H1 (cell line): Measurements from ENCODE around the gene HDAC9. TPM values are rescaled to one million over a fixed set of nuclear protein-coding genes. Genes with fewer than 3 reads are reported as not detected.

ENCODE experiments used
- CTCF ChIA-PET: fragments of 300-600 bp; sonication (Branson Sonifier 250); formaldehyde crosslinking; loops from one replicate; lab custom pipeline; 2021; ENCODE audit not compliant: partially characterized antibody; lab: Charles Lee
- POLR2A ChIA-PET: fragments of 300-600 bp; sonication (Branson Sonifier 250); formaldehyde crosslinking; loops from one replicate; lab custom pipeline; 2021; ENCODE audit warnings: inconsistent platforms; ENCODE audit not compliant: partially characterized antibody; lab: Charles Lee
- DNase-seq, 2 experiments: peaks; one replicate each; pipeline versions ENCODE4 v3.0.0 to v3.0.0-alpha.2; 2010 to 2022; ENCODE audit warnings: low spot score in 2 of 2, low read depth in 1 of 2, mixed read lengths in 1 of 2
- FAIRE-seq: peaks from 2 replicates; lab custom pipeline; 2011; peaks lifted over from hg19 to GRCh38; lab: Jason Lieb, UNC
- H2AFZ ChIP-seq: 2 replicates; pipeline ENCODE4 v1.8.1; 2012; ENCODE audit warnings: low read length, inconsistent platforms
- H2AK5ac ChIP-seq: 2 replicates; pipeline ENCODE4 v1.6.1; 2013; ENCODE audit warnings: low read depth, low read length
- H2BK120ac ChIP-seq: replicated peaks from 2 replicates; pipeline ENCODE3; 2013; ENCODE audit warnings: low read depth, low read length, inconsistent platforms
- H2BK12ac ChIP-seq: 2 replicates; pipeline ENCODE4 v1.6.1; 2013; ENCODE audit warnings: low read depth, low read length
- H2BK15ac ChIP-seq: 2 replicates; pipeline ENCODE4 v1.6.1; 2013; ENCODE audit warnings: low read length
- H2BK20ac ChIP-seq: 2 replicates; pipeline ENCODE4 v1.6.1; 2013; ENCODE audit warnings: low read length
- H2BK5ac ChIP-seq: 2 replicates; pipeline ENCODE4 v1.6.1; 2013; ENCODE audit warnings: low read depth, low read length
- H3K14ac ChIP-seq: 2 replicates; pipeline ENCODE4 v1.6.1; 2013; ENCODE audit warnings: inconsistent platforms; ENCODE audit not compliant: insufficient read length
- H3K18ac ChIP-seq: 2 replicates; pipeline ENCODE4 v1.6.1; 2013; ENCODE audit warnings: low read length; ENCODE audit errors: extremely low read depth
- H3K23ac ChIP-seq: 2 replicates; pipeline ENCODE4 v1.6.1; 2013; ENCODE audit warnings: inconsistent platforms; ENCODE audit not compliant: insufficient read length
- H3K23me2 ChIP-seq: 2 replicates; pipeline ENCODE4 v1.6.1; 2013; ENCODE audit warnings: low read depth, low read length
- H3K27ac ChIP-seq: 2 replicates; pipeline ENCODE4 v1.6.1; 2011; ENCODE audit warnings: low read depth, low read length, inconsistent platforms
- H3K27me3 ChIP-seq, 4 experiments: replicated peaks in 1 of 4; 1 replicate in 1 of 4; 2 replicates in 3 of 4; pipeline versions ENCODE4 v1.6.1 to v1.8.1; 2011 to 2013; ENCODE audit warnings: low read length in 3 of 4, mild to moderate bottlenecking in 3 of 4, inconsistent platforms in 2 of 4, mixed read lengths in 2 of 4, moderate library complexity in 1 of 4; ENCODE audit not compliant: control insufficient read depth in 3 of 4, insufficient read depth in 3 of 4; ENCODE audit errors: extremely low read depth in 1 of 4
- H3K36me3 ChIP-seq, 4 experiments: 2 replicates each; pipeline versions ENCODE4 v1.6.1 to v1.8.1; 2011 to 2013; ENCODE audit warnings: mild to moderate bottlenecking in 4 of 4, low read length in 3 of 4, moderate library complexity in 2 of 4, control low read depth in 1 of 4, inconsistent platforms in 1 of 4; ENCODE audit not compliant: insufficient read depth in 4 of 4, control insufficient read depth in 2 of 4
- H3K4ac ChIP-seq: replicated peaks from 2 replicates; pipeline ENCODE3; 2013; ENCODE audit warnings: low read length, low read depth, mixed read lengths, inconsistent platforms; ENCODE audit not compliant: insufficient read length
- H3K4me1 ChIP-seq, 4 experiments: replicated peaks in 1 of 4; 1 replicate in 1 of 4; 2 replicates in 3 of 4; pipeline versions ENCODE4 v1.6.1 to v1.8.1; 2011 to 2013; ENCODE audit warnings: low read length in 3 of 4, inconsistent platforms in 2 of 4, mixed read lengths in 1 of 4; ENCODE audit not compliant: insufficient read depth in 4 of 4, control insufficient read depth in 3 of 4
- H3K4me2 ChIP-seq, 2 experiments: 2 replicates each; pipeline versions ENCODE4 v1.6.1 to v1.8.1; 2011 to 2013; ENCODE audit warnings: low read depth in 2 of 2, low read length in 2 of 2, control low read depth in 1 of 2, inconsistent platforms in 1 of 2, mild to moderate bottlenecking in 1 of 2; ENCODE audit not compliant: insufficient read depth in 1 of 2
- H3K4me3 ChIP-seq, 4 experiments: fragments of 200-600, 300-600 bp in 1 of 4; sonication (generic), shearing (Covaris generic), sonication (Bioruptor Twin) in 1 of 4; 2 replicates each; pipeline versions ENCODE4 v1.5.1 to v1.8.1; 2011 to 2016; ENCODE audit warnings: low read length in 4 of 4, low read depth in 3 of 4, control low read depth in 2 of 4, inconsistent platforms in 2 of 4, mild to moderate bottlenecking in 2 of 4, mixed read lengths in 1 of 4, moderate library complexity in 1 of 4; ENCODE audit not compliant: insufficient read depth in 2 of 4; ENCODE audit errors: extremely low read depth in 1 of 4
- H3K56ac ChIP-seq: replicated peaks from 2 replicates; pipeline ENCODE3; 2013; ENCODE audit warnings: low read depth, mild to moderate bottlenecking, mixed read lengths, low read length, inconsistent platforms; ENCODE audit not compliant: insufficient read length
- H3K79me1 ChIP-seq: 2 replicates; pipeline ENCODE4 v1.6.1; 2013; ENCODE audit warnings: low read depth, low read length, control low read depth
- H3K79me2 ChIP-seq, 2 experiments: 2 replicates each; pipeline versions ENCODE4 v1.6.1 to v1.8.1; 2012 to 2013; ENCODE audit warnings: low read length in 2 of 2, mild to moderate bottlenecking in 2 of 2, inconsistent platforms in 1 of 2; ENCODE audit not compliant: insufficient read depth in 2 of 2, control insufficient read depth in 1 of 2
- H3K9ac ChIP-seq, 4 experiments: replicated peaks in 1 of 4; 1 replicate in 1 of 4; 2 replicates in 3 of 4; pipeline versions ENCODE4 v1.6.1 to v1.8.1; 2011 to 2013; ENCODE audit warnings: low read depth in 3 of 4, low read length in 3 of 4, control low read depth in 2 of 4, mild to moderate bottlenecking in 2 of 4, moderate library complexity in 2 of 4, inconsistent platforms in 1 of 4; ENCODE audit errors: extremely low read depth in 1 of 4
- H3K9me3 ChIP-seq, 2 experiments: 2 replicates each; pipeline versions ENCODE4 v1.6.1 to v1.8.1; 2012 to 2013; ENCODE audit warnings: mild to moderate bottlenecking in 2 of 2, moderate library complexity in 2 of 2, control low read depth in 1 of 2, inconsistent platforms in 1 of 2, low read depth in 1 of 2, low read length in 1 of 2, mixed read lengths in 1 of 2; ENCODE audit not compliant: insufficient read depth in 2 of 2
- H4K20me1 ChIP-seq, 2 experiments: replicated peaks in 1 of 2; 2 replicates each; pipeline versions ENCODE3 to v1.8.1; 2011 to 2013; ENCODE audit warnings: inconsistent platforms in 2 of 2, low read length in 2 of 2, mild to moderate bottlenecking in 1 of 2; ENCODE audit not compliant: insufficient read depth in 2 of 2, control insufficient read depth in 1 of 2
- H4K5ac ChIP-seq: 2 replicates; pipeline ENCODE4 v1.6.1; 2013; ENCODE audit warnings: low read length, low read depth, mixed read lengths, inconsistent platforms; ENCODE audit not compliant: insufficient read length
- H4K8ac ChIP-seq: 2 replicates; pipeline ENCODE4 v1.8.0; 2013; ENCODE audit warnings: mild to moderate bottlenecking, moderate library complexity, low read length, inconsistent platforms; ENCODE audit not compliant: insufficient read depth; ENCODE audit errors: extremely low read depth
- H4K91ac ChIP-seq: replicated peaks from 2 replicates; pipeline ENCODE3; 2013; ENCODE audit warnings: low read length, mixed read lengths, inconsistent platforms; ENCODE audit not compliant: insufficient read length
- WGBS, 2 experiments: shearing (Covaris generic) in 1 of 2; methylation state at CpG; one replicate each; pipeline versions ENCODE4 v1.1.6 to v1.1.7; 2013 to 2015; ENCODE audit warnings: low lambda C conversion rate in 2 of 2, mixed read lengths in 2 of 2, inconsistent platforms in 1 of 2, low coverage in 1 of 2, missing lambda C conversion rate in 1 of 2; ENCODE audit not compliant: insufficient replicate concordance in 2 of 2, insufficient coverage in 1 of 2, insufficient read length in 1 of 2; ENCODE audit errors: extremely low coverage in 1 of 2, missing lambda C conversion rate in 1 of 2; 5-methylcytosine and 5-hydroxymethylcytosine counted together
- polyA plus RNA-seq, 7 experiments: library from polyadenylated mRNA; depleted of rRNA in 3 of 7; stranded (reverse) in 5 of 7; unstranded in 2 of 7; fragments of >200 nt in 5 of 7; fragments of 200-250 nt in 2 of 7; gene quantifications; 1 replicate in 5 of 7; 2 replicates in 1 of 7; 4 replicates in 1 of 7; pipeline versions ENCODE4 v1.2.1 to v1.2.3, GENCODE V29; 2011 to 2013; ENCODE audit warnings: missing spikeins in 2 of 7, mixed read lengths in 2 of 7
- total RNA-seq: library from RNA; stranded (reverse); fragmentation: NEBNext Ultra II Directional; extraction: Animal tissue kit (Norgen Biotek cat#: 25700); gene quantifications from 2 replicates; pipeline ENCODE4 v1.2.1, GENCODE V29; 2021

HDAC9 gene
- total and polyA plus RNA-seq, 2 of the 8 experiments (the other 6 are each of a cell fraction or from before 2014, with no cell fraction given), result 9.5 to 13.1 TPM

- CTCF ChIA-PET, result interaction anchor here (0.7 to 1.5 kb wide), 4 partner anchors 10 to 76 kb away, joined by 3 to 4 read pairs (median 3); no protein-coding TSS in a partner anchor
- Histone ChIP-seq H3K4me3 (no peak overlapping the region), H2BK15ac (no peak overlapping the region), H2BK20ac (no peak overlapping the region), H3K4ac (no peak overlapping the region), H3K14ac (no peak overlapping the region), H3K4me1 (no peaks in the 10 kb centered on the region), H2BK12ac (no peak overlapping the region), H4K8ac (no peak overlapping the region), H3K36me3 (no peaks in the 10 kb centered on the region), H4K91ac (no peak overlapping the region), H3K79me2 (no peaks in the 10 kb centered on the region), H3K27ac (no peak overlapping the region), H2BK5ac (no peak overlapping the region), H2AFZ (no peak overlapping the region), H3K56ac (no peak overlapping the region), H3K4me2 (no peak overlapping the region), H3K79me1 (no peaks in the 10 kb centered on the region), H2AK5ac (no peak overlapping the region), H3K9me3 (no peaks in the 10 kb centered on the region), H3K23me2 (no peaks in the 10 kb centered on the region), H4K5ac (no peak overlapping the region), H3K27me3 (no peaks in the 10 kb centered on the region), H3K18ac (no peak overlapping the region), H3K9ac (no peak overlapping the region), H2BK120ac (no peak overlapping the region), H4K20me1 (no peaks in the 10 kb centered on the region), H3K23ac (no peak overlapping the region)
- DNase-seq (peak in 1 of 2 experiments; percentile 10), FAIRE-seq (peak; percentile 81)
- POLR2A ChIA-PET, result no interaction called here
- WGBS, 2 experiments, result 81% methylated on average over 5 of the region's 5 CpGs; no CpG with 5 or more reads in 1 of the 2 experiments
Observed at GRCh38 chr7:18873734-18874336, 378.3 kb downstream of the HDAC9 start.
